HepG2 (cell line): ENCODE results near the gene LRRC45. TPM values are rescaled to one million over a fixed set of nuclear protein-coding genes. Genes with fewer than 3 reads are reported as not detected.

Source experiments
- CBX2 ChIP-seq, 2 experiments: fragments of 200-600 bp in 1 of 2; sonication (generic); formaldehyde crosslinking in 1 of 2; IDR thresholded peaks; 2 replicates each; pipeline versions ENCODE4 v1.7.0 to v1.8.1; 2018 to 2022; ENCODE audit warnings: low read depth in 2 of 2, low read length in 1 of 2, mild to moderate bottlenecking in 1 of 2, missing genetic modification reagents in 1 of 2
- CBX5 ChIP-seq: sonication (generic); formaldehyde crosslinking; IDR thresholded peaks from 2 replicates; pipeline ENCODE4 v1.4.0; 2020; ENCODE audit warnings: missing genetic modification reagents, borderline replicate concordance
- EED ChIP-seq: sonication (generic); formaldehyde crosslinking; IDR thresholded peaks from 2 replicates; pipeline ENCODE4 v1.5.0; 2020; ENCODE audit warnings: mild to moderate bottlenecking, missing genetic modification reagents
- GTF2F1 ChIP-seq: fragments of 150-350 bp; IDR thresholded peaks from 2 replicates; pipeline ENCODE4 v1.6.1; 2014; ENCODE audit warnings: low read length
- KDM3A ChIP-seq: IDR thresholded peaks from 2 replicates; pipeline ENCODE4 v1.6.1; 2018; ENCODE audit warnings: low read depth, missing compliant biosample characterization
- MIER2 ChIP-seq: IDR thresholded peaks from 2 replicates; pipeline ENCODE4 v1.6.1; 2016; ENCODE audit warnings: missing biosample characterization, missing genetic modification reagents
- NFATC3 ChIP-seq: sonication (generic); formaldehyde crosslinking; IDR thresholded peaks from 2 replicates; pipeline ENCODE4 v1.5.1; 2020; ENCODE audit warnings: mild to moderate bottlenecking, missing genetic modification reagents
- RXRA ChIP-seq: sonication (generic); formaldehyde crosslinking; IDR thresholded peaks from 2 replicates; pipeline ENCODE4 v1.5.1; 2020; ENCODE audit warnings: missing genetic modification reagents
- STAG1 ChIP-seq: sonication (generic); formaldehyde crosslinking; IDR thresholded peaks from 2 replicates; pipeline ENCODE4 v1.4.0; 2020; ENCODE audit warnings: missing genetic modification reagents
- ZNF101 ChIP-seq: sonication (generic); formaldehyde crosslinking; IDR thresholded peaks from 2 replicates; pipeline ENCODE4 v1.4.0; 2020; ENCODE audit warnings: mild to moderate bottlenecking, low read depth, missing genetic modification reagents, borderline replicate concordance
- ZNF614 ChIP-seq: IDR thresholded peaks from 2 replicates; pipeline ENCODE4 v1.6.1; 2018; ENCODE audit warnings: missing biosample characterization, missing genetic modification reagents, inconsistent platforms, borderline replicate concordance
- ZNF83 ChIP-seq: sonication (generic); formaldehyde crosslinking; IDR thresholded peaks from 2 replicates; pipeline ENCODE4 v1.4.0; 2020; ENCODE audit warnings: missing genetic modification reagents, mild to moderate bottlenecking, borderline replicate concordance
- ZNF878 ChIP-seq: sonication (generic); formaldehyde crosslinking; IDR thresholded peaks from 2 replicates; pipeline ENCODE4 v1.8.1; 2023; ENCODE audit warnings: mild to moderate bottlenecking, missing genetic modification reagents, moderate library complexity
- polyA plus RNA-seq, 8 experiments: library from polyadenylated mRNA; depleted of rRNA in 3 of 8; stranded (reverse) in 7 of 8; unstranded in 1 of 8; fragments of >200 nt; fragmentation: Illumina TruSeq in 4 of 8; extraction: Trizol in 4 of 8; gene quantifications; 2 replicates each; pipeline versions ENCODE4 v1.2.1 to v1.2.3, GENCODE V29; 2011 to 2016; ENCODE audit warnings: low read depth in 4 of 8, missing spikeins in 1 of 8, mixed read lengths in 1 of 8; ENCODE audit not compliant: insufficient read depth in 1 of 8
- total RNA-seq, 5 experiments: library from RNA; depleted of rRNA; stranded (reverse); fragments of >200 nt; fragmentation: Illumina TruSeq; extraction: Trizol; gene quantifications; 2 replicates each; pipeline ENCODE4 v1.2.3, GENCODE V29; 2016; ENCODE audit warnings: low read depth in 1 of 5
- TF ChIP-seq, protein P1 (sequence below): sonication (generic); formaldehyde crosslinking; IDR thresholded peaks from 2 replicates; pipeline ENCODE4 v1.4.0; 2020; ENCODE audit warnings: missing genetic modification reagents
- TF ChIP-seq, protein P2 (sequence below): sonication (generic); formaldehyde crosslinking; IDR thresholded peaks from 2 replicates; pipeline ENCODE4 v1.5.1; 2020; ENCODE audit warnings: mild to moderate bottlenecking, missing genetic modification reagents, borderline replicate concordance
- TF ChIP-seq, protein P3 (sequence below): sonication (generic); formaldehyde crosslinking; IDR thresholded peaks from 2 replicates; pipeline ENCODE4 v1.8.0; 2022; ENCODE audit warnings: missing genetic modification reagents, low read depth, mild to moderate bottlenecking, borderline replicate concordance
- TF ChIP-seq, protein P4 (sequence below): sonication (generic); formaldehyde crosslinking; IDR thresholded peaks from 2 replicates; pipeline ENCODE4 v1.8.1; 2023; ENCODE audit warnings: mild to moderate bottlenecking, inconsistent platforms, moderate library complexity, missing genetic modification reagents, borderline replicate concordance

LRRC45 gene
- total and polyA plus RNA-seq, 2 of the 13 experiments (the other 11 are each of a cell fraction or from before 2014, with no cell fraction given): 11.6 to 48.1 TPM

DNA sequence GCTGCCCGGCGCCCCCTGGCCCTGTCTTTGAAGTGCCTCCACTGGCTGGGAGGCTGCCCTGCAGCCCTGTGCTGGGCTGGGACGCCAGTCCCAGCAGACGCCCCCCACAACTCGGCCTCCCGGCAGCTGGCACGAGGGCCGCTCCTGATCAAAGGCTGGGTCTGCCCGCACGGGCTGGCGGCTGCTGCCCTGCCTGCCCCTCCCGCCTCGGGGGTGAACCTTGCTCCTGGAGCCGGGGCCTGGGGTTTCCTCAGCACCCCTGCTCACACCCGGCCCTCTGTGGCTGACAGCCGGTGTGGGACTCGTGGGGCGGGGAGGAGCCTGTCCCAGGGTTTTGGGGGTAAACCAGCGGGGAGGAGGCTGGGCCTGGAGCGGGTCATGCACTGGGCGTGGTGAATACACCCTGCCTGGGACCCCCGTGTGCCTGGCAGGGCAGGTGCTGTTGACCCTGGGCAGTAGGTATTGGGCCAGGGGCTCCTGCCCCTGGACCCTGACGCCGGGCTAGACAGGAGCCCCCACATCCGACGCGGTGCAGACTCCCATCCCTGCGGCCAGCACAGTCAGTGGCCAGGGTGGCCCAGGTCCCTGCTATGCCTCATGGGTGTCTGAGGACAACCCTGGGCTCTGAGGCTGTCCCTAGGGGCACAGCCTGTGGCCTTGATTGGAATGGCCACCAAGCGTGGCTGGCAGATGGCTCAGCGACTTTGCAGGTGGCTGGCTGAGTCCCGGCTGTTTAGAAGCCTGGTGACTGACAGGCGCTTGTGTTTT is 22.1 kb upstream of the LRRC45 start (continued):
- TF ChIP-seq, protein P1, sequence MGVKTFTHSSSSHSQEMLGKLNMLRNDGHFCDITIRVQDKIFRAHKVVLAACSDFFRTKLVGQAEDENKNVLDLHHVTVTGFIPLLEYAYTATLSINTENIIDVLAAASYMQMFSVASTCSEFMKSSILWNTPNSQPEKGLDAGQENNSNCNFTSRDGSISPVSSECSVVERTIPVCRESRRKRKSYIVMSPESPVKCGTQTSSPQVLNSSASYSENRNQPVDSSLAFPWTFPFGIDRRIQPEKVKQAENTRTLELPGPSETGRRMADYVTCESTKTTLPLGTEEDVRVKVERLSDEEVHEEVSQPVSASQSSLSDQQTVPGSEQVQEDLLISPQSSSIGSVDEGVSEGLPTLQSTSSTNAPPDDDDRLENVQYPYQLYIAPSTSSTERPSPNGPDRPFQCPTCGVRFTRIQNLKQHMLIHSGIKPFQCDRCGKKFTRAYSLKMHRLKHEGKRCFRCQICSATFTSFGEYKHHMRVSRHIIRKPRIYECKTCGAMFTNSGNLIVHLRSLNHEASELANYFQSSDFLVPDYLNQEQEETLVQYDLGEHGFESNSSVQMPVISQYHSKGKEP (CRISPR knock-in tag): peak; percentile 28; the same call in 1 of the 2 replicates
- TF ChIP-seq EED (no peak), GTF2F1 (no peak), STAG1 (CRISPR knock-in tag) (peak; percentile 42), ZNF101 (peak; percentile 45; the same call in 1 of the 2 replicates), ZNF83 (CRISPR knock-in tag) (peak; percentile 92; the same call in 1 of the 2 replicates), NFATC3 (CRISPR knock-in tag) (no peak), ZNF878 (peak; percentile 85), MIER2 (CRISPR knock-in tag) (peak; percentile 39; the same call in 1 of the 2 replicates), CBX5 (CRISPR knock-in tag) (peak; percentile 85; the same call in 1 of the 2 replicates), KDM3A (CRISPR knock-in tag) (peak; percentile 92), RXRA (peak; percentile 97), CBX2 (IDR thresholded peaks at IDR 0.05; ENCODE audit: low read depth, low read length) (no peak), CBX2 (CRISPR knock-in tag; IDR thresholded peaks at IDR 0.05; ENCODE audit: low read depth) (no peak), ZNF614 (peak; percentile 55; the same call in 1 of the 2 replicates)
- TF ChIP-seq, protein P2, sequence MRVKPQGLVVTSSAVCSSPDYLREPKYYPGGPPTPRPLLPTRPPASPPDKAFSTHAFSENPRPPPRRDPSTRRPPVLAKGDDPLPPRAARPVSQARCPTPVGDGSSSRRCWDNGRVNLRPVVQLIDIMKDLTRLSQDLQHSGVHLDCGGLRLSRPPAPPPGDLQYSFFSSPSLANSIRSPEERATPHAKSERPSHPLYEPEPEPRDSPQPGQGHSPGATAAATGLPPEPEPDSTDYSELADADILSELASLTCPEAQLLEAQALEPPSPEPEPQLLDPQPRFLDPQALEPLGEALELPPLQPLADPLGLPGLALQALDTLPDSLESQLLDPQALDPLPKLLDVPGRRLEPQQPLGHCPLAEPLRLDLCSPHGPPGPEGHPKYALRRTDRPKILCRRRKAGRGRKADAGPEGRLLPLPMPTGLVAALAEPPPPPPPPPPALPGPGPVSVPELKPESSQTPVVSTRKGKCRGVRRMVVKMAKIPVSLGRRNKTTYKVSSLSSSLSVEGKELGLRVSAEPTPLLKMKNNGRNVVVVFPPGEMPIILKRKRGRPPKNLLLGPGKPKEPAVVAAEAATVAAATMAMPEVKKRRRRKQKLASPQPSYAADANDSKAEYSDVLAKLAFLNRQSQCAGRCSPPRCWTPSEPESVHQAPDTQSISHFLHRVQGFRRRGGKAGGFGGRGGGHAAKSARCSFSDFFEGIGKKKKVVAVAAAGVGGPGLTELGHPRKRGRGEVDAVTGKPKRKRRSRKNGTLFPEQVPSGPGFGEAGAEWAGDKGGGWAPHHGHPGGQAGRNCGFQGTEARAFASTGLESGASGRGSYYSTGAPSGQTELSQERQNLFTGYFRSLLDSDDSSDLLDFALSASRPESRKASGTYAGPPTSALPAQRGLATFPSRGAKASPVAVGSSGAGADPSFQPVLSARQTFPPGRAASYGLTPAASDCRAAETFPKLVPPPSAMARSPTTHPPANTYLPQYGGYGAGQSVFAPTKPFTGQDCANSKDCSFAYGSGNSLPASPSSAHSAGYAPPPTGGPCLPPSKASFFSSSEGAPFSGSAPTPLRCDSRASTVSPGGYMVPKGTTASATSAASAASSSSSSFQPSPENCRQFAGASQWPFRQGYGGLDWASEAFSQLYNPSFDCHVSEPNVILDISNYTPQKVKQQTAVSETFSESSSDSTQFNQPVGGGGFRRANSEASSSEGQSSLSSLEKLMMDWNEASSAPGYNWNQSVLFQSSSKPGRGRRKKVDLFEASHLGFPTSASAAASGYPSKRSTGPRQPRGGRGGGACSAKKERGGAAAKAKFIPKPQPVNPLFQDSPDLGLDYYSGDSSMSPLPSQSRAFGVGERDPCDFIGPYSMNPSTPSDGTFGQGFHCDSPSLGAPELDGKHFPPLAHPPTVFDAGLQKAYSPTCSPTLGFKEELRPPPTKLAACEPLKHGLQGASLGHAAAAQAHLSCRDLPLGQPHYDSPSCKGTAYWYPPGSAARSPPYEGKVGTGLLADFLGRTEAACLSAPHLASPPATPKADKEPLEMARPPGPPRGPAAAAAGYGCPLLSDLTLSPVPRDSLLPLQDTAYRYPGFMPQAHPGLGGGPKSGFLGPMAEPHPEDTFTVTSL (CRISPR knock-in tag): peak; percentile 41; the same call in 1 of the 2 replicates
- TF ChIP-seq, protein P3, sequence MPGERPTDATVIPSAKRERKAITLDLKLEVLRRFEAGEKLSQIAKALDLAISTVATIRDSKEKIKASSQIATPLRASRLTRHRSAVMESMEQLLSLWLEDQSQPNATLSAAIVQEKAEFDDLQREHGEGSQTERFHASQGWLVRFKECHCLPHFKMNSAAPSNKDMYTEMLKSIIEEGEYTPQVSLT (CRISPR knock-in tag): no peak
- TF ChIP-seq, protein P4, sequence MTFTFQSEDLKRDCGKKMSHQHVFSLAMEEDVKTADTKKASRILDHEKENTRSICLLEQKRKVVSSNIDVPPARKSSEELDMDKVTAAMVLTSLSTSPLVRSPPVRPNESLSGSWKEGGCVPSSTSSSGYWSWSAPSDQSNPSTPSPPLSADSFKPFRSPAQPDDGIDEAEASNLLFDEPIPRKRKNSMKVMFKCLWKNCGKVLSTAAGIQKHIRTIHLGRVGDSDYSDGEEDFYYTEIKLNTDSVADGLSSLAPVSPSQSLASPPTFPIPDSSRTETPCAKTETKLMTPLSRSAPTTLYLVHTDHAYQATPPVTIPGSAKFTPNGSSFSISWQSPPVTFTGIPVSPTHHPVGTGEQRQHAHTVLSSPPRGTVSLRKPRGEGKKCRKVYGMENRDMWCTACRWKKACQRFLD (CRISPR knock-in tag): peak; percentile 56
